ENCODE measurements around the gene RASA3.
"Not testable (repeated sequence)": the region's sequence is repeated elsewhere in the genome, so short reads cannot be mapped to it uniquely, and the experiment has no call there.

Gene RASA3

DNA sequence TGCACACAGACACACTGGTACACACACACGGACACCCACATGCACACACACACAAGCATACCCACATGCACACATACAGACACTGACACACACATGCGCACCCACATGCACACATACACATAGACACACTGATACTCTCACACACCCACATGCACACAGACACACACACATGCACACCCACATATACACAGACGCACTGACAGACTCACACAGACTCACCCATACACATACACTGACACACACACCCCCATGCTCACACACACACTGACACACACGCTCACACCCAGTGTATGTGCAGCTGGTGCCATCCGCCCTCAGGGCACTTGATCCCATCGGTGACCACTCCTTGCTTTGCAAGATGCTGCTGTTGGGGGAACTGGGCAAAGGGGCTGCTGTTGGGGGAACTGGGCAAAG is 9.7 kb upstream of the RASA3 start:
- no peak for DNase-seq

GRCh38 chr13:114141261-114141996 is 9.0 kb upstream of the RASA3 start:
- no peak for DNase-seq

GRCh38 chr13:114140906-114141250 is 8.5 kb upstream of the RASA3 start:
- DNase-seq, result no peak

- no peak for DNase-seq
Observed at GRCh38 chr13:114140131-114140905, 7.9 kb upstream of the RASA3 start.

DNA sequence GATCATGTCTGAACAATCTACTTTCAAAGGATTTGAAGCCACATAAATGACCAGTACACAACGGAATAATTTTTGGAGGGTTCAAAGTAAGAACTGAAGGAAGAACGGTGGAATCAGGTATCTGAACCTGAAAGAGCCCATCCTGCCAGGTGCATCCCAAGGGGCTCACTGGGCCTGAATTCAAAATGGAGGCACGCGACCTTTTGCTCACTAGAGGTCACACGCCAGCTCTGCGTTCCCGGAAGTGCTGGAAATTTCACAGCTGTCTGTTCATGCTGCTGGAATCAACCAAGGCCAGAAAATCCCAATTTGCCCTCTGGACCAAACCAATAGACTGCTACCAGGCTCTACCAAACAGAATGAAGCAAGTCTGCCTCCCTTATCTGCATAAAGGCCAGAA is 4.2 kb upstream of the RASA3 start:
- no peak for DNase-seq

DNA sequence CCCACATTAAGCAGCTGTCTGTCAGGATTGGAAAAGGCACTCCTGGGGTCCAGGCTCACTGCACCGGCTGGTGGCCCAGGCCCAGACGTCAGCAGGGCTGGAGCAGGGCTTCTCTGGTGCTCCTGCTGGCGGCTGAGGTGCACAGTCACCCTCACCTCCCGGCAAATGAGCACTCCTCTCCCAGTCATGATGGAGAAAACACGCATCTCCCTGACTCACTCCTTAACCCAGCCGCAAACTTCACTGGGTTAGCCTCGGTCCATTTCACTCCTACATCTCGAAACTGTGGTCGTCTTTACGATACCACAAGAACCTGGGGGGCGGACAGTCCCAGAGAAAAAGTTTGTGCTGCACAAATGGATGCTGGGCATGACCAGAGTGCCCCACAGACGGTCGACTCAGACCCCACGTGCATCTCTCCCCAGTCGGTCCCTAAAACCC is 3.3 kb upstream of the RASA3 start:
- no peak for DNase-seq

- no peak for DNase-seq
Observed at GRCh38 chr13:114134944-114135610, 2.7 kb upstream of the RASA3 start.

GRCh38 chr13:114134111-114134943 is 1.9 kb upstream of the RASA3 start:
- DNase-seq, result no peak

- DNase-seq, result not testable (repeated sequence)
Observed at GRCh38 chr13:114133552-114133951, 1.1 kb upstream of the RASA3 start.

DNA sequence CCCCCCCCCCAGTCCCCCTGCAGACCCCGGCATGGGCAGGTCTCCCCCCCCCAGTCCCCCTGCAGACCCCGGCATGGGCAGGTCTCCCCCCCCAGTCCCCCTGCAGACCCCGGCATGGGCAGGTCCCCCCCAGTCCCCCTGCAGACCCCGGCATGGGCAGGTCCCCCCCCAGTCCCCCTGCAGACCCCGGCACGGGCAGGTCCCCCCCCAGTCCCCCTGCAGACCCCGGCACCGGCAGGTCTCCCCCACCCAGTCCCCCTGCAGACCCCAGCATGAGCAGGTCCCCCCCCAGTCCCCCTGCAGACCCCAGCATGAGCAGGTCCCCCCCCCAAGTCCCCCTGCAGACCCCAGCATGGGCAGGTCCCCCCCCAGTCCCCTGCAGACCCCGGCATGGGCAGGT is 703 bp upstream of the RASA3 start:
- not testable (repeated sequence) for DNase-seq

GRCh38 chr13:114131583-114132418 is 622 bp downstream of the RASA3 start:
- DNase-seq, result peak; percentile 38

GRCh38 chr13:114130837-114131582 is 1.4 kb downstream of the RASA3 start:
- DNase-seq, result no peak

DNA sequence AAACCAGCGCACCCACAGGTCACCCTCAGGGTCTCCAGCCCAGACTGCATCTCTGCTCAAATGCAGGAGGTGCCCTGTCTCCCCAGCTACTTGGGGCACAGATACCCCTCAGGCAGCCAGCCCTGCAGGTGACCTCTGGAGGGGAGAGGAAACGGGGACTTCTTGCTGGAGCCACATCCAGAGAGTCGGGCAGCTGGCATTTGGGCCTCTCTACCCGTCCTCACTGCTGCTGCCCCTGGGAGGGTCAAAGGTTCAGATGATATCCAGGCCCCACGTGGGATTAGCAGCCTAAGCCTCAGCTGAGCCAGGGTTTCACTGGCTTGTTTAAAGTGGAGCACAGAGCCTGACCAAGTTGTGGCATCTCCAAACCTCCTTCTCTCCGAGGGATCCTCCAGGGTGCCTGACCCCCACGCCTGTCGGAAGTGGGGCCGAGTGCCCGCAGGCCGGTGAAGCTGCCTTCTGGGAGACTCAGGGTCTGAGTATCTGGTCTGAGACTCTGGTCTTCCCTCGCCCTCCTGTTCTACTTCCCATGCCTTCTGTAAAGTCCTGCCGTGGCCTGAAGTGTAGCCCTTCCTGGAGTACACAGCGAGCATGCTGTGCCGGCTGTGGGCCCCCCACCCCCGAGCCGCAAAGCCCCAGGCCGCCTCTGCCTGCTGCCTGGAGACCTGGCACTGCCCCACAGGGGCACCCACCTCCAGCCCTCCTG is 2.1 kb downstream of the RASA3 start:
- no peak for DNase-seq

- no peak for DNase-seq
Observed at GRCh38 chr13:114129649-114130062, 2.8 kb downstream of the RASA3 start.

GRCh38 chr13:114128624-114129522 is 3.5 kb downstream of the RASA3 start:
- no peak for DNase-seq

GRCh38 chr13:114128348-114128623 is 4.1 kb downstream of the RASA3 start:
- no peak for DNase-seq

DNA sequence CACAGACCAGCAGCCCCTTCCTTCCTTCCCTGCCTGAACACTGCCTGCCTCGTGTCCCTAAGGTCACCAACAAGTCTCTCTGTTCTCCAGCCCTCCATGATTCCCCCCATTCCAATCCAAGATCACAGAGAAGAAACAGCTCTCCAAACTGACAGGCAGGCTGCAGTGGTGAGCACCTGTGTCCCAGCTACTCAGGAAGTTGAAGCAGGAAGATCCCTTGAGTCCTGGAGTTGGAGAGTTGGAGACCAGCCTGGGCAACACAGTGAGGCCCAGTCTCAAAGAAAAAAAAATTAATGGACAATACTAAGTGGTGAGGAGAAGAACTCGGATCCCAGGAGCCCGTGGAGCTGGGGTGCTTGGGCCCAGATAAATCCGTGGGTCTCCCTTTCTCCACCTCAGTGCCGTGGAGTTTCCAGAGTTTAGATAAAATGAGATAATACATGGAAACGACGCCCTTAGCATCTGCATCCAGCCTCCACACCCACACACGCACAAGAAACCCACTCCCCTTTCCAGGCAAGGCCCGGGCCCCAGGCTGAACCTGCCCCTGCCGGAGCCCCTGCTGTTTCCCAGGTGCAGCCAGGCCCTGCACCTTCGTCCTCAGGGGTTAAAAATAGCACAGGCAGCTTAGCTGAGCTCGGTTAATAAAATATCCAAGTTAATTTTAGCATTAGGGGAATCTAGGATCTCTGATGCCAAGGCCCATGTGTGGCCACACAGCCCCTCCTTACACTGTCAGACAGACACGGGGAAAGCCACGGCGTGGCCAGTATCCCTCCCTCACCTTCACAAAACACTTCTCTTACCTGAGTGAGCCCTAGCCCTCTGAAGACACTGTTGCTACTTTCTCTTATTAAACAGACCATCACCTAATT is 4.7 kb downstream of the RASA3 start:
- DNase-seq, result no peak

GRCh38 chr13:114126789-114127472 is 5.5 kb downstream of the RASA3 start:
- no peak for DNase-seq

Data from NCI-H774 (cell line).